Body of pancreas (tissue), 4 donors: ENCODE results near the gene NME7. TPM values are rescaled to one million over a fixed set of nuclear protein-coding genes. Genes with fewer than 3 reads are reported as not detected.

Experiments
- ATAC-seq: fragments of 150-250 bp; one replicate; pipeline ENCODE4 v1.9.1; 2016
- DNase-seq, 4 donors: peaks; one replicate each; pipeline ENCODE4 v3.0.0-alpha.2; 2019
- H3K27ac ChIP-seq, 4 donors: fragments of 200-600 bp; sonication (generic); 1 replicate in 3 of 4; 2 replicates in 1 of 4; pipeline versions ENCODE4 v1.5.1 to v1.6.1; 2016 to 2019; ENCODE audit warnings: mild to moderate bottlenecking in 1 of 4, mixed read lengths in 1 of 4, moderate library complexity in 1 of 4
- H3K27me3 ChIP-seq, 2 donors: fragments of 200-600 bp; sonication (generic); one replicate each; pipeline ENCODE4 v1.6.0; 2016; ENCODE audit warnings: mild to moderate bottlenecking in 1 of 2
- H3K36me3 ChIP-seq, 2 donors: fragments of 200-600 bp; sonication (generic); replicated peaks in 1 of 2; 2 replicates each; pipeline ENCODE4 v1.5.1; 2016; ENCODE audit warnings: low read depth in 2 of 2; ENCODE audit not compliant: insufficient read depth in 1 of 2
- H3K4me1 ChIP-seq: fragments of 200-600 bp; sonication (generic); one replicate; pipeline ENCODE4 v1.6.0; 2016
- H3K4me3 ChIP-seq, 2 donors: fragments of 200-600 bp; sonication (generic); 1 replicate in 1 of 2; 2 replicates in 1 of 2; pipeline ENCODE4 v1.5.1; 2016 to 2019
- H3K9me3 ChIP-seq, 3 donors: fragments of 200-600 bp; sonication (generic); 1 replicate in 2 of 3; 2 replicates in 1 of 3; pipeline ENCODE4 v1.5.1; 2016
- CTCF ChIP-seq, 7 experiments: fragments of 450-650 bp in 4 of 7; fragments of 200-600 bp in 3 of 7; sonication (generic) in 3 of 7; IDR thresholded peaks; one replicate each; pipeline ENCODE4 v1.5.1; 2016 to 2019; ENCODE audit warnings: antibody characterized with exemption in 7 of 7
- POLR2A ChIP-seq, 3 donors: fragments of 450-650 bp; IDR thresholded peaks; one replicate each; pipeline ENCODE4 v1.6.1; 2016; ENCODE audit warnings: antibody characterized with exemption in 3 of 3, mild to moderate bottlenecking in 2 of 3
- WGBS, 2 donors: methylation state at CpG; one replicate each; pipeline ENCODE4 v1.1.5; 2017; 5-methylcytosine and 5-hydroxymethylcytosine counted together
- intact Hi-C: fragments of 100-400 bp; cut with DNase I; formaldehyde crosslinking; loops from one replicate; pipeline ENCODE4 v1.15.1; 2023
- total RNA-seq, 2 donors: library from RNA; depleted of rRNA; stranded (reverse); fragments of >200 nt; gene quantifications; one replicate each; pipeline ENCODE4 v1.1.0, GENCODE V29; 2016

Gene NME7
- total RNA-seq, 2 donors from 2014 or later, result 8.9 to 23.9 TPM

- no peaks in the 10 kb centered on the region for H3K36me3 ChIP-seq
- H3K27ac ChIP-seq, result no peak overlapping the region
- no peaks in the 10 kb centered on the region for H3K9me3 ChIP-seq
- DNase-seq (no peak), ATAC-seq (no peak)
- no peak overlapping the region for H3K4me3 ChIP-seq
- no peaks in the 10 kb centered on the region for H3K27me3 ChIP-seq
- H3K4me1 ChIP-seq, result no peaks in the 10 kb centered on the region
- intact Hi-C loops, result no loop called here
- TF ChIP-seq POLR2A (IDR thresholded peaks at IDR 0.05) (no peak), CTCF (IDR thresholded peaks at IDR 0.05) (no peak)
- WGBS, 2 donors, result 60 to 78% methylated on average over 2 of the region's 2 CpGs
These were observed 192.1 kb downstream of the NME7 start for GRCh38 chr1:169175461-169175860.

DNA sequence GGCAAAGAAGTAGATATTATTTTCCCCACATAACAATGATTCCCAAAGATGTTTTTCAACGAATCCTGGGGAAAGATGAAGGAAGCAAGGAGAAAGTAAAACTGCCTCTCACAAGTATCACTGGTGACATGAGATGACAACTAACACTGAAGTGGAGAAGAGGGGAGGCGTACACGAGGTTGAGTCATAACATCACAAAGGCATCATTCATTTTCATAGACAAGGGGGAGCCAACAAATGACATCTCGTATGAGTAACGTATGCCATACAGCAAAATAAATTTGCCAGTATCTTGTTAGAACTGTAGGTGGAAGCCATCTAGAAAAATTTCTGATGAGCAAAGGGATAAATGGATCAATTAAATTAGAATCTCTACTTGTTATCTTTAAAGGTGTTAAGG lies 204.5 kb downstream of the NME7 start:
- intact Hi-C loops, result no loop called here
- TF ChIP-seq CTCF (IDR thresholded peaks at IDR 0.05) (no peak), POLR2A (IDR thresholded peaks at IDR 0.05) (no peak)
- no peaks in the 10 kb centered on the region for H3K9me3 ChIP-seq
- no peaks in the 10 kb centered on the region for H3K27me3 ChIP-seq
- DNase-seq (no peak), ATAC-seq (no peak)
- no peak overlapping the region for H3K4me3 ChIP-seq
- H3K27ac ChIP-seq, result no peak overlapping the region
- H3K36me3 ChIP-seq, result no peaks in the 10 kb centered on the region
- 64 to 87% methylated on average over 5 of the region's 5 CpGs for WGBS, 2 donors
- peaks cover 14% of the 10 kb centered on the region for H3K4me1 ChIP-seq

GRCh38 chr1:169161496-169162194 lies 206.0 kb downstream of the NME7 start:
- peak in 1 of 4 donors; percentile 15 for DNase-seq
- no peak overlapping the region for H3K27ac ChIP-seq
- no peaks in the 10 kb centered on the region for H3K27me3 ChIP-seq
- WGBS, 2 donors, result 79 to 83% methylated on average over 4 of the region's 4 CpGs
- no peak overlapping the region for H3K4me3 ChIP-seq
- H3K4me1 ChIP-seq, result peaks cover 14% of the 10 kb centered on the region
- no peaks in the 10 kb centered on the region for H3K9me3 ChIP-seq
- TF ChIP-seq CTCF (IDR thresholded peaks at IDR 0.05), result no peak
- no peak for TF ChIP-seq POLR2A (IDR thresholded peaks at IDR 0.05)
- ATAC-seq, result no peak
- no peaks in the 10 kb centered on the region for H3K36me3 ChIP-seq
- intact Hi-C loops, result no loop called here

DNA sequence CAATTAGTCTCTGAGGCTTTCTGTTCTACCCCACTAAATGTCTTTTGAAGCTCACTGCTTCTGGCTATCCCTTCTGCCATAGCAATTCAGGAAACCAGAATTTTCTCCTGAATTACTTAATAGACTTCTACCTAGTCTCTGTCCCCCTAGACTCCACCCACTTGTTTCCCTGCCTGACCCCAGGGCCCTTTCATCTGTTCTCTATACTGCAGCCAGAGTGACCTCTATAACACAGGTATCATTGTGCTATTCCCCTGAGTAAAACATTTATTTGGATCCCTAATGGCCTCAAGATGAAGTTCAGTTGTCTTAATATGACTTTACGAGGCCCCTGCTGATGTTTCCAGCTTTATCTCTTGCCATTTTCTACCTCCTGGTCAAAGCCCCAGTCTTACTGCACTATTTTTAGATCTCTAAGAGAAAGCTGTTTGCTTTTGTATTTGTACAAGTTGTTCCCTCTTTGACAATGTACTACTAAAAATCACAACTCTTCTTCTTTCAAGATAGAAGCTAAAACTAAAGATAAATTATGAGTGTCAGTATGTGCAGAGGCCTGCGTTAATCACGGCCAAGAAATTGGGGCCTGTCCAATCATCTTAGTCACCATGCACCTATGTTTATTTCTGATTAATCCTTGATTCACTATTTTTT lies 206.6 kb downstream of the NME7 start:
- no peaks in the 10 kb centered on the region for H3K27me3 ChIP-seq
- no peaks in the 10 kb centered on the region for H3K36me3 ChIP-seq
- H3K4me1 ChIP-seq, result peaks cover 14% of the 10 kb centered on the region
- no peaks in the 10 kb centered on the region for H3K9me3 ChIP-seq
- WGBS, 2 donors, result 31 to 37% methylated on average over 3 of the region's 3 CpGs
- H3K27ac ChIP-seq, result no peak overlapping the region
- no peak for DNase-seq
- ATAC-seq, result no peak
- H3K4me3 ChIP-seq, result no peak overlapping the region
- no peak for TF ChIP-seq CTCF (IDR thresholded peaks at IDR 0.05)
- no peak for TF ChIP-seq POLR2A (IDR thresholded peaks at IDR 0.05)
- intact Hi-C loops, result no loop called here

DNA sequence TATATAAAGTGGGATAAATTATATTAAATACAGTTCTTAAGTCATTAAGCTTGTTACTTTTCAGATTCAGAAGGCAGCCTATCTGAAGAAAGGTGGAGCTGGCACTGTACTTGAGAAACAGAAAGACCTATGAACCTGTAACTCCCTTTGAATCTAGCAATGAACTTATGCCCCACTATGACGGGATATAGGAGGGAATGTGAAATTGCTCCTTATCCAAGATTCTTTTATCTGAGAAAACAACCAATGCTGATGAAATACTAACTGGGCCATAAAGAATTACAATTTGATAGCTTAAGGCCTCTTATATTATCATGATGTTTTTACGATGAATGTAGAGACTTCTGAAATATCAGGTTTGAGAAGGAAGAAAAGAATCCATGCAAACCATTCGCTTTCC lies 211.0 kb downstream of the NME7 start:
- intact Hi-C loops, result no loop called here
- H3K27ac ChIP-seq, result no peak overlapping the region
- DNase-seq (no peak), ATAC-seq (no peak)
- no peaks in the 10 kb centered on the region for H3K27me3 ChIP-seq
- TF ChIP-seq POLR2A (IDR thresholded peaks at IDR 0.05) (no peak), CTCF (IDR thresholded peaks at IDR 0.05) (no peak)
- H3K36me3 ChIP-seq, result no peaks in the 10 kb centered on the region
- WGBS, 2 donors, result 58 to 91% methylated on average over 3 of the region's 3 CpGs
- peaks cover 11% of the 10 kb centered on the region for H3K4me1 ChIP-seq
- no peak overlapping the region for H3K4me3 ChIP-seq
- no peaks in the 10 kb centered on the region for H3K9me3 ChIP-seq
